Osteoblast (primary cell): ENCODE measurements around the gene PRIM2. TPM values are rescaled to one million over a fixed set of nuclear protein-coding genes. Genes with fewer than 3 reads are reported as not detected.
A peak's percentile ranks its signal among the peaks of the same experiment; 100 is the strongest.
"Not testable (repeated sequence)": the region's sequence is repeated elsewhere in the genome, so short reads cannot be mapped to it uniquely, and the experiment has no call there.

Source experiments
- DNase-seq: peaks from one replicate; pipeline ENCODE4 v3.0.0; 2011; ENCODE audit warnings: low spot score, mixed read lengths; ENCODE audit not compliant: insufficient read length; ENCODE audit errors: missing footprints
- H2AFZ ChIP-seq: 2 replicates; pipeline ENCODE4 v1.6.0; 2011; ENCODE audit warnings: mild to moderate bottlenecking, low read length
- H3K27ac ChIP-seq: 2 replicates; pipeline ENCODE4 v1.5.1; 2011; ENCODE audit warnings: mild to moderate bottlenecking, low read depth, low read length, moderate library complexity
- H3K27me3 ChIP-seq: 2 replicates; pipeline ENCODE4 v1.6.0; 2012; ENCODE audit warnings: mild to moderate bottlenecking, control low read depth, inconsistent platforms, low read length, moderate library complexity; ENCODE audit not compliant: insufficient read depth
- H3K36me3 ChIP-seq: 2 replicates; pipeline ENCODE4 v1.5.1; 2011; ENCODE audit warnings: mild to moderate bottlenecking, low read length, control low read depth, moderate library complexity; ENCODE audit not compliant: insufficient read depth
- H3K4me1 ChIP-seq: 2 replicates; pipeline ENCODE4 v1.5.1; 2011; ENCODE audit warnings: mild to moderate bottlenecking, low read length, control low read depth, moderate library complexity; ENCODE audit not compliant: insufficient read depth
- H3K4me2 ChIP-seq: 2 replicates; pipeline ENCODE4 v1.6.0; 2011; ENCODE audit warnings: mild to moderate bottlenecking, low read length; ENCODE audit not compliant: insufficient read depth
- H3K4me3 ChIP-seq: fragments of 200-600 bp; sonication (generic); 3 replicates; pipeline ENCODE4 v1.5.1; 2012; ENCODE audit warnings: mild to moderate bottlenecking, low read length, inconsistent platforms; ENCODE audit not compliant: insufficient read depth
- H3K79me2 ChIP-seq: 2 replicates; pipeline ENCODE4 v1.6.0; 2012; ENCODE audit warnings: mild to moderate bottlenecking, low read length, control low read depth, inconsistent platforms; ENCODE audit not compliant: insufficient read depth
- H3K9me3 ChIP-seq: 2 replicates; pipeline ENCODE4 v1.5.1; 2011; ENCODE audit warnings: low read depth, low read length, control low read depth
- H4K20me1 ChIP-seq: 2 replicates; pipeline ENCODE4 v1.6.0; 2012; ENCODE audit warnings: mild to moderate bottlenecking, low read length, control low read depth; ENCODE audit not compliant: insufficient read depth
- total RNA-seq: library from RNA; depleted of rRNA; stranded (reverse); fragments of >200 nt; gene quantifications from 2 replicates; pipeline ENCODE4 v1.2.3, GENCODE V29; 2012

The PRIM2 gene
- total RNA-seq, 1 donor: 30.0 TPM

GRCh38 chr6:57482471-57482870, 165.0 kb downstream of the PRIM2 start:
- not testable (repeated sequence) for H3K36me3 ChIP-seq, H2AFZ ChIP-seq, H3K4me2 ChIP-seq, H3K27ac ChIP-seq, H3K4me3 ChIP-seq, H3K27me3 ChIP-seq, DNase-seq, H3K9me3 ChIP-seq, H4K20me1 ChIP-seq
- peaks cover 22% of the 10 kb centered on the region for H3K79me2 ChIP-seq
- H3K4me1 ChIP-seq: peaks cover 15% of the 10 kb centered on the region

- peak overlapping the region; percentile 43 for H3K4me2 ChIP-seq
These were observed 169.2 kb downstream of the PRIM2 start for GRCh38 chr6:57486494-57487081.

DNA sequence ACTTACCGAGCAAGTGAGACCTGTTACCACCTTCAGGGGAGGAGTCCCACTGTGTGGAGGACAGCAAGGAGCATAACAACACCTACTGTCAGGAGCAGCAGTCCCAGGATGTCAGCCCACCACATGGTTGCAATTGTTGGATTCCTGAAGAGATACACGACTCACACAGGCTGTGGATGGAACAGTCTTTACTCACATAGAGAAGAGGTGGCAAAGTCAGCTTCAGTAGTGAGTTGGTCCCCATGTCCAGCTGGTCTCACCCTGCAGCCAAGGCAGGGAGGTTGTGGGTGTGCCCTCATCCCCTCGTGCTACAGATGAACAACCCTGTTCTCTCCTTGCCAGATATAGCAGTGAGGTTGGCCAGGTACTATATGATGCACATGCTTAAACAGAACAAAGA, 171.1 kb downstream of the PRIM2 start:
- H3K4me3 ChIP-seq, H3K27me3 ChIP-seq, H3K9me3 ChIP-seq, H3K27ac ChIP-seq, H3K4me2 ChIP-seq, H4K20me1 ChIP-seq, H3K36me3 ChIP-seq, H3K79me2 ChIP-seq, H2AFZ ChIP-seq: not testable (repeated sequence)
- H3K4me1 ChIP-seq: peaks cover 17% of the 10 kb centered on the region
- peak; percentile 17 for DNase-seq

More at GRCh38 chr6:57486494-57487081, 169.2 kb downstream of the PRIM2 start:
- H3K79me2 ChIP-seq: peaks cover 16% of the 10 kb centered on the region
- not testable (repeated sequence) for H3K27me3 ChIP-seq, H4K20me1 ChIP-seq, H3K36me3 ChIP-seq, H3K4me3 ChIP-seq, H2AFZ ChIP-seq, H3K9me3 ChIP-seq
- peak; percentile 17 for DNase-seq
- peak overlapping the region; percentile 63 for H3K27ac ChIP-seq
- peaks cover 17% of the 10 kb centered on the region for H3K4me1 ChIP-seq

DNA sequence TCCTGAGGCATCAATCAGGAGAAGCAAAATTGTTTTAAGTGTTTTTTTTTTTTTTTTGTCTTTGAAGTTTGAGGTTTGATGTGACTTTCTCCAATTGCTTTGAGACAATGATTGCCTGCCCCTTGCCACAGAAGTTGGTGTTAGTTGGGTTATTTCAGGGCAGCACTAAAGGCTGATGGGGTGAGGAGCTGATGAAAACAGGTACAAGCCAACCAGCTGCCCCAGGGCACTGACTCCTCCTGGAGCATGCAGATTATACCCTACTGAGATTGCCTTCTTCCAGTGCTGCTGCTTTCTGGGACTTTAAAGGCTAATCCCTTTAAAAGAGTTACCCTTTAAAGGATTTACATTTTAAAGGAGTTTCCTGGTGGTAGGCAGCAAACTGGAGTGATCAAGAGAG, 172.5 kb downstream of the PRIM2 start:
- not testable (repeated sequence) for H3K36me3 ChIP-seq

DNA sequence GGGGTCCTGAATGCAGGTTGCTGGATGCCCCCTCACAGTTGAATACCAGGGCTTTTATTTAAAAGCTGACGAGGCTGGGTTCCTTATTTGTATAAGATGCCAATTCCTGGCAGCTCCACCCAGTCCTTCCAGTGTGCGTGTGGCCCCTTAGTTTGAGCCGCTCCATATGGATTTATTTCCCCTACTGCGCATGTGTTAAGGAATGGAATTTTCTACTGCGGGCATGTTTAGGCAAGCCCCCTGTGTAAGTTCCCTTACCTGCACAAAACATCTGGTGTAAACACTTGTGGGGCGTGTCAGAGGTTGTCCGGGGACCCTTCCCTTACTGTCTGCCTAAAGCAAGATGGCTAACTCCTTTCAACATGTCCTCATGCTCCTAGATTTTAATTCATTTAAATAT, 174.4 kb downstream of the PRIM2 start:
- H3K9me3 ChIP-seq, H2AFZ ChIP-seq, DNase-seq, H3K4me1 ChIP-seq, H3K4me2 ChIP-seq, H3K4me3 ChIP-seq, H3K36me3 ChIP-seq, H3K27ac ChIP-seq, H3K79me2 ChIP-seq, H3K27me3 ChIP-seq, H4K20me1 ChIP-seq: not testable (repeated sequence)

More for the DNA sequence above, 172.5 kb downstream of the PRIM2 start:
- H3K4me1 ChIP-seq: peaks cover 17% of the 10 kb centered on the region
- H3K4me2 ChIP-seq, H3K27me3 ChIP-seq, DNase-seq, H3K27ac ChIP-seq, H2AFZ ChIP-seq, H3K9me3 ChIP-seq, H3K79me2 ChIP-seq, H3K4me3 ChIP-seq, H4K20me1 ChIP-seq: not testable (repeated sequence)

- not testable (repeated sequence) for H3K9me3 ChIP-seq, H3K4me2 ChIP-seq, H3K36me3 ChIP-seq, H3K4me1 ChIP-seq, H2AFZ ChIP-seq, DNase-seq, H4K20me1 ChIP-seq, H3K4me3 ChIP-seq, H3K27me3 ChIP-seq, H3K27ac ChIP-seq, H3K79me2 ChIP-seq
These were observed 178.8 kb downstream of the PRIM2 start for GRCh38 chr6:57496251-57496650.

- H3K4me2 ChIP-seq, H3K9me3 ChIP-seq, H3K27ac ChIP-seq, H2AFZ ChIP-seq, H3K4me3 ChIP-seq, H4K20me1 ChIP-seq, H3K4me1 ChIP-seq, DNase-seq, H3K36me3 ChIP-seq, H3K79me2 ChIP-seq, H3K27me3 ChIP-seq: not testable (repeated sequence)
These were observed 183.1 kb downstream of the PRIM2 start for GRCh38 chr6:57500368-57501021.

- H3K4me3 ChIP-seq, H3K36me3 ChIP-seq, H3K4me2 ChIP-seq, DNase-seq, H3K79me2 ChIP-seq, H3K27ac ChIP-seq, H3K9me3 ChIP-seq, H3K27me3 ChIP-seq, H2AFZ ChIP-seq, H4K20me1 ChIP-seq, H3K4me1 ChIP-seq: not testable (repeated sequence)
These were observed 185.0 kb downstream of the PRIM2 start for GRCh38 chr6:57502387-57502786.

- not testable (repeated sequence) for H3K36me3 ChIP-seq, H3K27me3 ChIP-seq, H3K9me3 ChIP-seq, H3K79me2 ChIP-seq, DNase-seq, H4K20me1 ChIP-seq, H3K4me1 ChIP-seq, H3K27ac ChIP-seq, H3K4me3 ChIP-seq
- peak overlapping the region; percentile 28 for H3K4me2 ChIP-seq
- peak overlapping the region; percentile 22 for H2AFZ ChIP-seq
These were observed 187.8 kb downstream of the PRIM2 start for GRCh38 chr6:57505251-57505650.
